HL-60 (cell line): ENCODE measurements around the gene TMTC2.
"Not testable (repeated sequence)": the region's sequence is repeated elsewhere in the genome, so short reads cannot be mapped to it uniquely, and the experiment has no call there.

ENCODE experiments used
- CTCF ChIP-seq: IDR thresholded peaks from one replicate; pipeline ENCODE4 v1.5.1; 2011; ENCODE audit warnings: low read length, control low read depth, inconsistent platforms; ENCODE audit not compliant: insufficient read depth
- GABPA ChIP-seq: IDR thresholded peaks from 2 replicates; pipeline ENCODE4 v1.6.1; 2012; ENCODE audit warnings: low read depth
- POLR2AphosphoS5 ChIP-seq: IDR thresholded peaks from 2 replicates; pipeline ENCODE4 v1.6.1; 2012; ENCODE audit warnings: low read depth

- not testable (repeated sequence) for TF ChIP-seq CTCF, GABPA, POLR2AphosphoS5
Measured at GRCh38 chr12:82845076-82845475, 158.4 kb downstream of the TMTC2 start.
